GM12892 (cell line): ENCODE measurements around the gene HDGFL2.

ENCODE experiments used
- POLR2A ChIP-seq: IDR thresholded peaks from 2 replicates; pipeline ENCODE4 v1.6.1; 2011; ENCODE audit warnings: low read depth, low read length, control low read depth
- POLR2AphosphoS5 ChIP-seq: IDR thresholded peaks from 2 replicates; pipeline ENCODE4 v1.6.1; 2011; ENCODE audit warnings: low read depth, low read length, control low read depth

DNA sequence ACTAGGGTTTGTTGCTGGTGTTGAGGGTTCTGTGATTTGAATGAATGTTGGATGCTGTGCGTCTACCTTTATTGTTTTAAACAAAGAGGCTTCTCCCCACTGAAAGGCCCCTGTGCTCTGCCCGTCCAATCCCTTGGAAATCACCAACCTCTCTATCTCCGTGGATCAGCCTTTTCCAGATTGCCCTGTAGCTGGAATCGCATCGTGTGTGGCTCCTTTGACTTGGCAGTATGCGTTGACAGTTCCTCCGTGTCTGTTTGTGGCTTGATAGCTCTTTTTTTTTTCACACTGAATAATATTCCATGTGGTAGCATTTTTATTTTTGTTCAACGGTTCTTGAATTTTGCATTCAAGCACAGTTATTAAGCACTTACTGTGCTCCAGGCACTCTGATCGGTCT lies 37.7 kb upstream of the HDGFL2 start:
- TF ChIP-seq POLR2AphosphoS5 (no peak), POLR2A (no peak)
